ENCODE measurements around the gene GIGYF1.
"Not testable (repeated sequence)": the region's sequence is repeated elsewhere in the genome, so short reads cannot be mapped to it uniquely, and the experiment has no call there.

Gene GIGYF1

DNA sequence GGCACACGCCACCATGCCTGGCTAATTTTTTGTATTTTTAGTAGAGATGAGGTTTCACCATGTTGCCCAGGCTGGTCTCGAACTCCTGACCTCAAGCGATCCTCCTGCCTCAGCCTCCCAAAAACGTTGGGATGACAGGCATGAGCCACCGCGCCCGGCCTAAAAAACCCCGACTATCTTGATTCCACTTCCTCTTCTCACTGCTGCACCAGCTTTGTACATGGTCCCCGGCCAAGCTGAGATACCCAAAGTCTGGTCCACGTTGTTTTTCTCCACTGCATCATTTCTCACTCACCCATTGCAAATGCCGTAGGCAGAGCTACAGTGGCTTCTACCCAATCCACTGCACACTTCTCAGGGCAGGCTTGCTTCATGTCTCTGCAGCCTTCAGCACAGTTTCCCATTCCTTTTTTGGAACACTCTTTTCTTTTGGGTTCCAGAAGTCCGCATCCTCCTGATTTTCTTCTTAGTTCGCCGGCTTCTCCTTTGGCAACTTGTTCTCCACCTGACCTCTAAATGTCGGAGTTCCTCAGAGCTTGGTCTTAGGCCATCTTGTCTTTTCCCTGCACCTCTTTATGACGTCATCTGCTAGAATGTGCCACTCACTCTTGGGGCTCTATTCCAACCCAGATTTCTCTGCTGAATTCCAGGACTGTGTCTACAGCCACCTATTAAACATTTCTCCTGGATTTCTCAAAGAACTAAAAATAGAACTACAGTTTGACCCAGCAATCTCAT lies 26.6 kb downstream of the GIGYF1 start:
- Histone ChIP-seq H3K27ac (no peak overlapping the region), H3K36me3 (ENCODE audit: insufficient read depth) (no peaks in the 10 kb centered on the region), H4K20me1 (ENCODE audit: insufficient read depth) (no peaks in the 10 kb centered on the region), H3K4me1 (ENCODE audit: low read depth, poor library complexity, severe bottlenecking) (peaks cover 2% of the 10 kb centered on the region), H3K9ac (no peak overlapping the region), H3K27me3 (ENCODE audit: insufficient read depth, low read depth) (peaks cover 80% of the 10 kb centered on the region), H3K4me2 (no peak overlapping the region), H2AFZ (ENCODE audit: low read depth) (no peak overlapping the region), H3K79me2 (ENCODE audit: insufficient read depth, low read depth) (no peaks in the 10 kb centered on the region), H3K4me3 (IDR thresholded peaks at IDR 0.05; ENCODE audit: insufficient read depth, low read depth, low read length) (no peak overlapping the region)
- TF ChIP-seq, protein P1, sequence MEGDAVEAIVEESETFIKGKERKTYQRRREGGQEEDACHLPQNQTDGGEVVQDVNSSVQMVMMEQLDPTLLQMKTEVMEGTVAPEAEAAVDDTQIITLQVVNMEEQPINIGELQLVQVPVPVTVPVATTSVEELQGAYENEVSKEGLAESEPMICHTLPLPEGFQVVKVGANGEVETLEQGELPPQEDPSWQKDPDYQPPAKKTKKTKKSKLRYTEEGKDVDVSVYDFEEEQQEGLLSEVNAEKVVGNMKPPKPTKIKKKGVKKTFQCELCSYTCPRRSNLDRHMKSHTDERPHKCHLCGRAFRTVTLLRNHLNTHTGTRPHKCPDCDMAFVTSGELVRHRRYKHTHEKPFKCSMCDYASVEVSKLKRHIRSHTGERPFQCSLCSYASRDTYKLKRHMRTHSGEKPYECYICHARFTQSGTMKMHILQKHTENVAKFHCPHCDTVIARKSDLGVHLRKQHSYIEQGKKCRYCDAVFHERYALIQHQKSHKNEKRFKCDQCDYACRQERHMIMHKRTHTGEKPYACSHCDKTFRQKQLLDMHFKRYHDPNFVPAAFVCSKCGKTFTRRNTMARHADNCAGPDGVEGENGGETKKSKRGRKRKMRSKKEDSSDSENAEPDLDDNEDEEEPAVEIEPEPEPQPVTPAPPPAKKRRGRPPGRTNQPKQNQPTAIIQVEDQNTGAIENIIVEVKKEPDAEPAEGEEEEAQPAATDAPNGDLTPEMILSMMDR (conservative IDR thresholded peaks at IDR 0.05; ENCODE audit: low read depth, low read length) = no peak

GRCh38 chr7:100665168-100665726 lies 28.8 kb downstream of the GIGYF1 start:
- Histone ChIP-seq H4K20me1 (ENCODE audit: insufficient read depth) (no peaks in the 10 kb centered on the region), H3K79me2 (ENCODE audit: insufficient read depth, low read depth) (no peaks in the 10 kb centered on the region), H3K27ac (no peak overlapping the region), H3K4me2 (no peak overlapping the region), H3K4me1 (ENCODE audit: low read depth, poor library complexity, severe bottlenecking) (no peaks in the 10 kb centered on the region), H3K4me3 (IDR thresholded peaks at IDR 0.05; ENCODE audit: insufficient read depth, low read depth, low read length) (no peak overlapping the region), H3K36me3 (ENCODE audit: insufficient read depth) (no peaks in the 10 kb centered on the region), H3K9ac (no peak overlapping the region), H3K27me3 (ENCODE audit: insufficient read depth, low read depth) (peaks cover 77% of the 10 kb centered on the region), H2AFZ (ENCODE audit: low read depth) (no peak overlapping the region)
- TF ChIP-seq, protein P1 (conservative IDR thresholded peaks at IDR 0.05; ENCODE audit: low read depth, low read length) = no peak

- peaks cover 79% of the 10 kb centered on the region for H3K27me3 ChIP-seq (ENCODE audit: insufficient read depth, low read depth)
- not testable (repeated sequence) for H3K4me2 ChIP-seq; H3K36me3 ChIP-seq (ENCODE audit: insufficient read depth)
These were observed 31.8 kb downstream of the GIGYF1 start for GRCh38 chr7:100662194-100662776.

GRCh38 chr7:100655908-100656674 lies 38.0 kb downstream of the GIGYF1 start, which contains the start of gene ACTL6B:
Gene ACTL6B (minus strand): TSS chr7:100656448. CDS start chr7:100656354, 94 bp downstream.
- Histone ChIP-seq H3K4me2 (no peak within 1 kb of the TSS), H3K79me2 (ENCODE audit: insufficient read depth, low read depth) (no peaks in the 10 kb centered on the region), H3K27me3 (ENCODE audit: insufficient read depth, low read depth) (peaks cover 86% of the 10 kb centered on the region; the same call in 1 of the 2 replicates), H3K36me3 (ENCODE audit: insufficient read depth) (no peaks in the 10 kb centered on the region), H4K20me1 (ENCODE audit: insufficient read depth) (no peaks in the 10 kb centered on the region), H3K4me1 (ENCODE audit: low read depth, poor library complexity, severe bottlenecking) (no peaks in the 10 kb centered on the region), H3K4me3 (IDR thresholded peaks at IDR 0.05; ENCODE audit: insufficient read depth, low read depth, low read length) (no peak within 1 kb of the TSS), H3K27ac (no peak within 1 kb of the TSS), H3K9ac (no peak within 1 kb of the TSS), H2AFZ (ENCODE audit: low read depth) (no peak within 1 kb of the TSS)
- TF ChIP-seq, protein P1 (conservative IDR thresholded peaks at IDR 0.05; ENCODE audit: low read depth, low read length) = no peak

More at GRCh38 chr7:100662194-100662776, 31.8 kb downstream of the GIGYF1 start:
- not testable (repeated sequence) for H3K27ac ChIP-seq; H3K4me3 ChIP-seq (IDR thresholded peaks at IDR 0.05; ENCODE audit: insufficient read depth, low read depth, low read length); H4K20me1 ChIP-seq (ENCODE audit: insufficient read depth); H2AFZ ChIP-seq (ENCODE audit: low read depth); H3K4me1 ChIP-seq (ENCODE audit: low read depth, poor library complexity, severe bottlenecking); H3K9ac ChIP-seq; H3K79me2 ChIP-seq (ENCODE audit: insufficient read depth, low read depth)
